Endothelial cell of umbilical vein (primary cell): Measurements from ENCODE around the gene SLC35F3. TPM values are rescaled to one million over a fixed set of nuclear protein-coding genes. Genes with fewer than 3 reads are reported as not detected.

ENCODE experiments used
- BruUV-seq: library from RNA; stranded (reverse); fragments of 400-500 nt; replicated peaks from 2 replicates; lab custom pipeline; 2021; lab: Mats Ljungman, UMichigan
- CTCF ChIA-PET: fragments of 300-600, 350-600 bp; sonication (Branson Sonifier 250); formaldehyde crosslinking; loops from one replicate; lab custom pipeline; 2021; ENCODE audit warnings: antibody characterized with exemption, inconsistent platforms; lab: Charles Lee
- POLR2A ChIA-PET: fragments of 300-600, 350-600 bp; sonication (Branson Sonifier 250); formaldehyde crosslinking; loops from one replicate; lab custom pipeline; 2021; ENCODE audit warnings: antibody characterized with exemption, inconsistent platforms; lab: Charles Lee
- DNase-seq: peaks from one replicate; pipeline ENCODE4 v3.0.0-alpha.2; 2011; ENCODE audit warnings: low read depth, low spot score
- FAIRE-seq: peaks from 2 replicates; lab custom pipeline; 2011; peaks lifted over from hg19 to GRCh38; lab: Jason Lieb, UNC
- H2AFZ ChIP-seq: 2 replicates; pipeline ENCODE4 v1.6.0; 2012; ENCODE audit warnings: low read depth, low read length, control low read depth, inconsistent platforms
- H3K27ac ChIP-seq: 2 replicates; pipeline ENCODE4 v1.5.1; 2011; ENCODE audit warnings: low read depth, mild to moderate bottlenecking, control low read depth, low read length, moderate library complexity; ENCODE audit not compliant: insufficient read depth
- H3K27me3 ChIP-seq, 2 experiments: 2 replicates each; pipeline versions ENCODE4 v1.6.0 to v1.6.1; 2011; ENCODE audit warnings: low read length in 2 of 2, mixed read lengths in 1 of 2; ENCODE audit not compliant: control insufficient read depth in 2 of 2, insufficient read depth in 2 of 2
- H3K36me3 ChIP-seq, 2 experiments: 2 replicates in 1 of 2; 3 replicates in 1 of 2; pipeline ENCODE4 v1.5.1; 2011; ENCODE audit warnings: low read length in 2 of 2, mild to moderate bottlenecking in 1 of 2, moderate library complexity in 1 of 2; ENCODE audit not compliant: control insufficient read depth in 2 of 2, insufficient read depth in 2 of 2; ENCODE audit errors: extremely low read depth in 1 of 2
- H3K4me1 ChIP-seq: 3 replicates; pipeline ENCODE4 v1.5.1; 2011; ENCODE audit warnings: mild to moderate bottlenecking, low read length; ENCODE audit not compliant: control insufficient read depth, insufficient read depth; ENCODE audit errors: extremely low read depth
- H3K4me2 ChIP-seq: 2 replicates; pipeline ENCODE4 v1.6.1; 2011; ENCODE audit warnings: low read length, control low read depth, mixed read lengths; ENCODE audit not compliant: insufficient read depth
- H3K4me3 ChIP-seq, 3 experiments: fragments of 200-600 bp in 1 of 3; sonication (generic), shearing (Covaris generic) in 1 of 3; replicated peaks in 1 of 3; 2 replicates each; pipeline ENCODE4 v1.5.1; 2011 to 2016; ENCODE audit warnings: control low read depth in 3 of 3, low read length in 3 of 3, mild to moderate bottlenecking in 2 of 3, inconsistent platforms in 1 of 3, low read depth in 1 of 3, moderate library complexity in 1 of 3; ENCODE audit not compliant: insufficient read depth in 1 of 3
- H3K79me2 ChIP-seq: 2 replicates; pipeline ENCODE4 v1.6.0; 2012; ENCODE audit warnings: low read length, inconsistent platforms; ENCODE audit not compliant: control insufficient read depth, insufficient read depth
- H3K9ac ChIP-seq: replicated peaks from 2 replicates; pipeline ENCODE3; 2011; ENCODE audit warnings: low read length, control low read depth; ENCODE audit not compliant: insufficient read depth; ENCODE audit errors: extremely low read depth
- H3K9me1 ChIP-seq: replicated peaks from 3 replicates; pipeline ENCODE4 v1.6.0; 2011; ENCODE audit warnings: mild to moderate bottlenecking, low read length; ENCODE audit not compliant: control insufficient read depth, insufficient read depth; ENCODE audit errors: extremely low read depth
- H3K9me3 ChIP-seq: replicated peaks from 2 replicates; pipeline ENCODE4 v1.5.1; 2012; ENCODE audit warnings: low read length, inconsistent platforms; ENCODE audit not compliant: control insufficient read depth, insufficient read depth
- H4K20me1 ChIP-seq: replicated peaks from 2 replicates; pipeline ENCODE3; 2011; ENCODE audit warnings: mild to moderate bottlenecking, low read length; ENCODE audit not compliant: control insufficient read depth, insufficient read depth; ENCODE audit errors: extremely low read depth
- EZH2 ChIP-seq: IDR thresholded peaks from 2 replicates; pipeline ENCODE4 v1.6.1; 2012; ENCODE audit warnings: borderline replicate concordance, low read depth, mild to moderate bottlenecking, moderate library complexity, low read length, inconsistent platforms; ENCODE audit not compliant: severe bottlenecking
- FOS ChIP-seq: IDR thresholded peaks from 2 replicates; pipeline ENCODE4 v1.6.1; 2011; ENCODE audit warnings: mild to moderate bottlenecking, low read length, moderate library complexity, borderline replicate concordance; ENCODE audit not compliant: insufficient read depth
- GATA2 ChIP-seq: IDR thresholded peaks from 2 replicates; pipeline ENCODE4 v1.7.0; 2011; ENCODE audit warnings: low read depth, mild to moderate bottlenecking, moderate library complexity, mixed read lengths, low read length; ENCODE audit not compliant: insufficient read length, insufficient read depth
- JUN ChIP-seq: IDR thresholded peaks from 2 replicates; pipeline ENCODE4 v1.6.1; 2011; ENCODE audit warnings: borderline replicate concordance, low read depth; ENCODE audit not compliant: insufficient read length, insufficient read depth
- MAX ChIP-seq: IDR thresholded peaks from 2 replicates; pipeline ENCODE4 v1.6.1; 2011; ENCODE audit not compliant: insufficient read depth, insufficient read length
- MYC ChIP-seq: IDR thresholded peaks from one replicate; pipeline ENCODE4 v1.6.1; 2011; ENCODE audit warnings: mild to moderate bottlenecking, low read depth, low read length
- POLR2A ChIP-seq: IDR thresholded peaks from 2 replicates; pipeline ENCODE4 v1.6.1; 2012; ENCODE audit warnings: low read depth, mild to moderate bottlenecking, control low read depth, low read length
- POLR2AphosphoS5 ChIP-seq: IDR thresholded peaks from 2 replicates; pipeline ENCODE4 v1.6.1; 2012; ENCODE audit warnings: low read depth, mild to moderate bottlenecking, control low read depth, low read length, moderate library complexity; ENCODE audit not compliant: insufficient read depth
- dilution Hi-C: fragments of 300-500 bp; cut with MboI; formaldehyde crosslinking; loops from one replicate; pipeline ENCODE4 v1.15.0; 2019; ENCODE audit warnings: low sequenced_read_pairs; ENCODE audit not compliant: extremely low pct_ligation_motif_present
- intact Hi-C: fragments of 100-400 bp; cut with micrococcal nuclease; formaldehyde crosslinking; loops from one replicate; pipeline ENCODE4 v1.10.0; 2022
- polyA plus RNA-seq, 4 experiments: library from polyadenylated mRNA; depleted of rRNA in 3 of 4; stranded (reverse) in 3 of 4; unstranded in 1 of 4; fragments of >200 nt; gene quantifications; 2 replicates each; pipeline versions ENCODE4 v1.2.1 to v1.2.3, GENCODE V29; 2011 to 2012; ENCODE audit warnings: missing spikeins in 1 of 4
- total RNA-seq: library from RNA; stranded (reverse); gene quantifications from 2 replicates; pipeline ENCODE4 v1.2.3, GENCODE V29; 2021
- TF ChIP-seq, protein P1 (sequence below), 2 donors: IDR thresholded peaks; 1 replicate in 1 of 2; 2 replicates in 1 of 2; pipeline ENCODE4 v1.5.1; 2011; ENCODE audit warnings: low read length in 2 of 2, mild to moderate bottlenecking in 2 of 2, moderate library complexity in 2 of 2, control low read depth in 1 of 2, inconsistent platforms in 1 of 2, low read depth in 1 of 2; ENCODE audit not compliant: insufficient read depth in 1 of 2; ENCODE audit errors: extremely low read depth in 1 of 2

SLC35F3 gene
- total and polyA plus RNA-seq, 2 donors (not counting 3 experiments of a cell fraction or from before 2014, with no cell fraction given) = not detected

DNA sequence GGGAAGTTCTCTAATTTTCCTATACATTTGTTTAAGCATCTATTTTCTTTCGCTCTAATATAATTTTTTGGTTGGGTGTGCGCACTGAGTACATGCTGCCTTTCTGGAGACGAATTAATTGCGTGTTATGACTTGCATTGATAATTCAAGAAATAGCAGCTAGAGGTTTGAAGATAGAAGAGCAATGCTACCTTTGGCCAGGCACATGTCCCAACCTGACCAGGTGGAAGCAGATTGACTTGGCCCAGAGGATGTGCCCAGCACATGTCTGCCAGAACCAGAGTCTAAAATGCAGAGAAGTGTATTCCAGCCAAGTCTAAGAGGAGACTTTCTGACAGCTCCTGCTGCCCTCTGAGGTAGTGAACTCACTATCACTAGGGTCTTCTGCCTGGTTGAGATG lies 114.3 kb downstream of the SLC35F3 start:
- CTCF ChIA-PET = no interaction called here
- POLR2A ChIA-PET = no interaction called here
- Histone ChIP-seq H3K4me3 (no peak overlapping the region), H3K9me1 (no peaks in the 10 kb centered on the region), H3K4me2 (no peak overlapping the region), H3K79me2 (no peaks in the 10 kb centered on the region), H3K9me3 (no peaks in the 10 kb centered on the region), H3K9ac (no peak overlapping the region), H3K27ac (no peak overlapping the region), H3K4me1 (no peaks in the 10 kb centered on the region), H3K27me3 (no peaks in the 10 kb centered on the region), H2AFZ (no peak overlapping the region), H3K36me3 (no peaks in the 10 kb centered on the region), H4K20me1 (no peaks in the 10 kb centered on the region)
- DNase-seq = no peak
- dilution Hi-C loops (no loop called here), intact Hi-C loops (no loop called here)
- no TSS peak for BruUV-seq
- TF ChIP-seq, protein P1, sequence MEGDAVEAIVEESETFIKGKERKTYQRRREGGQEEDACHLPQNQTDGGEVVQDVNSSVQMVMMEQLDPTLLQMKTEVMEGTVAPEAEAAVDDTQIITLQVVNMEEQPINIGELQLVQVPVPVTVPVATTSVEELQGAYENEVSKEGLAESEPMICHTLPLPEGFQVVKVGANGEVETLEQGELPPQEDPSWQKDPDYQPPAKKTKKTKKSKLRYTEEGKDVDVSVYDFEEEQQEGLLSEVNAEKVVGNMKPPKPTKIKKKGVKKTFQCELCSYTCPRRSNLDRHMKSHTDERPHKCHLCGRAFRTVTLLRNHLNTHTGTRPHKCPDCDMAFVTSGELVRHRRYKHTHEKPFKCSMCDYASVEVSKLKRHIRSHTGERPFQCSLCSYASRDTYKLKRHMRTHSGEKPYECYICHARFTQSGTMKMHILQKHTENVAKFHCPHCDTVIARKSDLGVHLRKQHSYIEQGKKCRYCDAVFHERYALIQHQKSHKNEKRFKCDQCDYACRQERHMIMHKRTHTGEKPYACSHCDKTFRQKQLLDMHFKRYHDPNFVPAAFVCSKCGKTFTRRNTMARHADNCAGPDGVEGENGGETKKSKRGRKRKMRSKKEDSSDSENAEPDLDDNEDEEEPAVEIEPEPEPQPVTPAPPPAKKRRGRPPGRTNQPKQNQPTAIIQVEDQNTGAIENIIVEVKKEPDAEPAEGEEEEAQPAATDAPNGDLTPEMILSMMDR (IDR thresholded peaks at IDR 0.05; ENCODE audit: extremely low read depth in 1 of 2, insufficient read depth in 1 of 2, low read depth in 1 of 2, low read length in 2 of 2) = no peak
- no peak for TF ChIP-seq FOS
- TF ChIP-seq GATA2 = no peak
- no peak for TF ChIP-seq JUN
- TF ChIP-seq MAX = no peak
- TF ChIP-seq POLR2AphosphoS5 = no peak
- TF ChIP-seq POLR2A = no peak
- no peak for TF ChIP-seq EZH2
- TF ChIP-seq MYC = no peak
- FAIRE-seq = no peak
